GM13976 (cell line): ENCODE measurements around the gene HECW1.

Source experiments
- DNase-seq: peaks from one replicate; pipeline ENCODE4 v3.0.0; 2012; ENCODE audit warnings: low spot score
- in situ Hi-C: fragments of 300-500 bp; cut with MboI; formaldehyde crosslinking; loops from one replicate; pipeline ENCODE4 v1.12.0; 2022; ENCODE audit warnings: low sequenced_read_pairs, mixed read lengths, inconsistent platforms; ENCODE audit not compliant: unreplicated experiment
- TF ChIP-seq, protein P1 (sequence below): IDR thresholded peaks from 2 replicates; pipeline ENCODE4 v1.5.1; 2012; ENCODE audit warnings: borderline replicate concordance, mild to moderate bottlenecking; ENCODE audit not compliant: insufficient read depth; ENCODE audit errors: extremely low read depth, missing control alignments, control extremely low read depth

The HECW1 gene

DNA sequence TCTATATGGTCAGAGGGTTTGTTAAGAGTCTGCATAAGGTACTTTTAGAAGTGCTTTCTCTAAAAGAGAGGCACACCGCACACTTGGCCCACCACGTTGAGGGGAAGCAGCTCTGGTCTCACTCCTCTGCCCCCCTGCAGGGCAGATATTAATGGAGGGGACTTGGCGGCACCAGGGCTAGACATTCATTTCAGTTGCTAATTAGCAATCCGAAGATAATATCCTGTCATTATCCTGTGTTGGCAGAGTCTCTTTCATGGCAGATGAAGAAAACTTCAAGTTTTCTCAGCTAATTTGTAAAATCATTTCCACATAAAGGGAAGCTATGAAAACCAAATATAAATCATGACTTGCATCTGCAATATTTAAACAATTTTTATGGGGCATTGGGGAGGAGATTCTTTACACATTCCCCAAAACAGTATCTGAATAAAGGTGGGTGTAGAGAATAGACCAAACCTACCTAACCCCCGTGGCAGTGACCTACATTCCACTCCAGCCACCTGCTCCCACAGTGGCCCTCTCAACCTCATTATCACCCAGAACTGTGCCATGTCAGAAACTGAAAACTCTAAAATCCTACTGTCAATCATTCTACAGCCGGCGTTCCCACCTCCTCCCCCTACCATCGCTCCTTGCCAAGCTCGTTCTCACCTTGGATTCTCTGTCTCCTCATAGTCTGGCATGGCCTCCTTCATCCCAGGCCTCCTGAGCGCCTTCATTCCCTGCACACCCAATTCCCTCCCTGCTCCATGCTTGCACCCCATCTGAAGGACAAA lies 416.3 kb downstream of the HECW1 start:
- no peak for DNase-seq
- in situ Hi-C loops: no loop called here
- TF ChIP-seq, protein P1, sequence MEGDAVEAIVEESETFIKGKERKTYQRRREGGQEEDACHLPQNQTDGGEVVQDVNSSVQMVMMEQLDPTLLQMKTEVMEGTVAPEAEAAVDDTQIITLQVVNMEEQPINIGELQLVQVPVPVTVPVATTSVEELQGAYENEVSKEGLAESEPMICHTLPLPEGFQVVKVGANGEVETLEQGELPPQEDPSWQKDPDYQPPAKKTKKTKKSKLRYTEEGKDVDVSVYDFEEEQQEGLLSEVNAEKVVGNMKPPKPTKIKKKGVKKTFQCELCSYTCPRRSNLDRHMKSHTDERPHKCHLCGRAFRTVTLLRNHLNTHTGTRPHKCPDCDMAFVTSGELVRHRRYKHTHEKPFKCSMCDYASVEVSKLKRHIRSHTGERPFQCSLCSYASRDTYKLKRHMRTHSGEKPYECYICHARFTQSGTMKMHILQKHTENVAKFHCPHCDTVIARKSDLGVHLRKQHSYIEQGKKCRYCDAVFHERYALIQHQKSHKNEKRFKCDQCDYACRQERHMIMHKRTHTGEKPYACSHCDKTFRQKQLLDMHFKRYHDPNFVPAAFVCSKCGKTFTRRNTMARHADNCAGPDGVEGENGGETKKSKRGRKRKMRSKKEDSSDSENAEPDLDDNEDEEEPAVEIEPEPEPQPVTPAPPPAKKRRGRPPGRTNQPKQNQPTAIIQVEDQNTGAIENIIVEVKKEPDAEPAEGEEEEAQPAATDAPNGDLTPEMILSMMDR: no peak

DNA sequence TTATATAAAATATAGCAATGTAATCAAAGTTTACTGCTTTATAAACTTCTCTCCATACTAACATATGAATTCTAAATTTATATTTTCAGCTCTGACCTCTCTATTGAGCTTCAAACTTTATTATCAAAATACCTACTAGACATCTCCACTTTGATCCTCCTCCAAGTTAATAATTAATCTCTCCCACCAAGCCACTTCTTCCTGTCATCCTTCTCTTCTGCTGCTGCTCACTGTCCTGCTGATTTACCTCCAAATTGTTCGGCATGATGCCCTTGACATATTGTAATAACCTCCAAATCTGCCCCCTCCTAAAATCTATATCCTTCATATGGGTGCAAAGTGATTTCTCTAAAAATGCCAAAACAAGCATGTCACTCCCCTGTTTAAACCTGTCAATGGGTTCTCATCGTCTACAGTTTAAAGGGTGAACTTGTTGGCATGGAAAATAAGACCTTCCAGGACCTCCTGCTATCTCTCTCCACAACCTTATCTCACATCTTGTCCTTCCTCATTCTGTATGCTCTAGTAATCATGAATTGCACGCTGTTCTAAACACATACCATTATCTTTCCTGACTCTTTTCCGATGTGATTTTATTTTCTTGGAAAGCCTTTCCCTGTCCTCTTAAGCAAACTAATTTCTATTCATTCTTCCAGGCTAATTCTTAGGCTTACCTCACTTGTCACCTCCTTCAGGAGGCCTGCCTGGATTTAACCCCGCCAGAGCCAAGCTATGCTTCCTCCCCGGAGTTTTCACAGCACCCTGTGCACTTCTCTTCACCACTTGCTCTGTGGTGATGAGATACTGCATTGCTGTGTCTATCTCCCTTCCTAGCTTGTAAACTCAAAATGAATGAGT lies 418.3 kb downstream of the HECW1 start:
- DNase-seq: no peak
- TF ChIP-seq, protein P1: no peak
- in situ Hi-C loops: no loop called here

DNA sequence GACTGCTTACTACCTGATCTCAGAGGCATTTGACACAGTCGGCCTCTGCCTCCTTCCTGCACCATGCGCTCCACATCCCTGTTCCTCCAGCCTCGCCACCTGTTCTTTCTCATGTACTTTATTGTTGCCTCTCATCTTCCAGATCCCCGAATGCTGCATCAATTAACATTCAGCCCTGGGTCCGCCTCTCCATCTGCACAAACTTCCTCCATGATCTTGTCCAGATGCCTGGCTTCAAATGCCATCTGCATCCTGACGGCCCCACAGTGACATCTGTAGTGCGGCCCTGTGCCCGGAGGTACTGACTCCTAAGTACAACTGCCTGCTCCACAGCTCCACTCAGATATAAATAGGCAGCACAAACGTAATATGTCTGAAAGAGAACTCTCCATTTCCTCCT lies 419.3 kb downstream of the HECW1 start:
- TF ChIP-seq, protein P1: no peak
- in situ Hi-C loops: no loop called here
- no peak for DNase-seq

DNA sequence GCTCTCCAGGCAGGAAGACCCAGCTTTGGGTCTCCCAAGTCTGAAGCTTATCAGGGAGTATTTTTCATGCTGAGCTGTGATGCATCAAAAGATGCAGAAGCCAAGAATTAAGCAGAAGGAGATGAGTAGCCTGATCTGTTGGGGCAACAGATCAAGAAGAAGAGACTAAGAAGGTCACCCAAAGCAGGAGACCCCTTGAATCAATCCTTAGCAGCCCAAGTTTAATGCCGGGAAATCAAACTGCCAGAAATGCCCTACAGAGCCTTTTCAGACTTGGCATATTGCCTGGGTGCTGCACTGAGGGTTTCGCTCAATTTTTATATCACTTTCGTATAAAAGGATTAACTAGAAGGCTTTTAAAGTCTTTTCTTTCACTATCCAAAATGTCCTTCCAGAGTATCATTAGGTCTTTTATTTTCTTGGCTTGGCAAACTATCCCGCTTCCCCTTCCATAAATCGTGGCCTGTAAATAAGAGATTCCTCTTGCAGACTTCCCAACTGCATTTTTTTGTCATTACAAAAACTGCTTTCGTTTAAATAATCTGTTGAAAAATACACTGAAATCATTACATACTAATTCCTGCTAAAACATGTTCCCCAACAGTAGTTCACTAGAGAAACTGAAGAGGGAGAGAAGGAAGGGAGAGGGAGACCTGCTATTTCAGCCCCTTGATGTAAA lies 421.5 kb downstream of the HECW1 start:
- DNase-seq: no peak

DNA sequence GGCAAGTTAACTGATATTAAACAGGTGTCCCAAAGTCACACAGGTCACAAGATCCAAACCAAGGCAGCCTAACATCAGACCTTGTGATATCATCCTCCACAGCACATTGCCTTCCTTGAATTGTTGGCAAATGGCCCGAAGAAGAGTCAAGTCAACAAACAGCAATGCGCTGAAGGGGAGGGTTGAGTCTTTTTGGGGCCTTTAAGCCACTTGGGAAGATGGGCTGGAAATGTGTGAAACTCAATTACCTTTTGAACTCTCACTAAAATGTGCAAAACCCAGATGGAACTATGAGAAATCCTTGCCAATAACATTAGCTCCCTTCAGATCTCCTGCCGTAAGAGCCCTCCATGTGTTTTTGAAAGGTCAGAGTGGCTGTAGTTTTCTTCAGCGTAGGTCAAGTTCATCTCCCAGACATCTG lies 422.6 kb downstream of the HECW1 start:
- DNase-seq: no peak
- in situ Hi-C loops: no loop called here
- TF ChIP-seq, protein P1: no peak

More for the DNA sequence above, 421.5 kb downstream of the HECW1 start:
- TF ChIP-seq, protein P1: no peak
- in situ Hi-C loops: no loop called here
